Activated CD8-positive, alpha-beta T cell treated with anti-CD3 and anti-CD28 coated beads, Interleukin-2, amount 10 ng/mL, durations not matched to agents 7 days and 5 days (primary cell): Measurements from ENCODE around the gene C2CD4D. TPM values are rescaled to one million over a fixed set of nuclear protein-coding genes. Genes with fewer than 3 reads are reported as not detected.

Experiments
- ATAC-seq: fragments of 150-1000 bp; cut with Tn5 transposase; one replicate; pipeline ENCODE4 v1.10.0; 2021; ENCODE audit warnings: moderate library complexity
- CTCF ChIA-PET: fragments of 350-600 bp; sonication (Branson Sonifier 250); formaldehyde crosslinking; loops from one replicate; lab custom pipeline; 2021; ENCODE audit warnings: antibody characterized with exemption; lab: Charles Lee
- POLR2A ChIA-PET: fragments of 350-600 bp; sonication (Branson Sonifier 250); formaldehyde crosslinking; loops from one replicate; lab custom pipeline; 2021; ENCODE audit warnings: antibody characterized with exemption; lab: Charles Lee
- DNase-seq: peaks from one replicate; pipeline ENCODE4 v3.0.0-alpha.2; 2020
- H3K27ac Mint-ChIP-seq: one replicate; pipeline ENCODE4 v1.8.0; 2021; ENCODE audit warnings: mild to moderate bottlenecking, mixed read lengths
- H3K27me3 Mint-ChIP-seq: one replicate; pipeline ENCODE4 v1.8.0; 2021; ENCODE audit warnings: low read depth, mixed read lengths
- H3K36me3 Mint-ChIP-seq: one replicate; pipeline ENCODE4 v1.8.0; 2021; ENCODE audit warnings: low read depth, mixed read lengths
- H3K4me1 Mint-ChIP-seq: one replicate; pipeline ENCODE4 v1.8.0; 2021; ENCODE audit warnings: low read depth, mixed read lengths
- H3K4me3 Mint-ChIP-seq: one replicate; pipeline ENCODE4 v1.8.0; 2021; ENCODE audit warnings: mild to moderate bottlenecking, mixed read lengths
- H3K9me3 Mint-ChIP-seq: one replicate; pipeline ENCODE4 v1.8.0; 2022; ENCODE audit warnings: mixed read lengths; ENCODE audit not compliant: insufficient read depth
- total RNA-seq, 2 experiments: library from RNA; stranded (reverse); gene quantifications; one replicate each; pipeline ENCODE4 v1.2.3, GENCODE V29; 2021

The C2CD4D gene
- total RNA-seq, 2 experiments from 2014 or later, result 0.23 to 0.26 TPM

DNA sequence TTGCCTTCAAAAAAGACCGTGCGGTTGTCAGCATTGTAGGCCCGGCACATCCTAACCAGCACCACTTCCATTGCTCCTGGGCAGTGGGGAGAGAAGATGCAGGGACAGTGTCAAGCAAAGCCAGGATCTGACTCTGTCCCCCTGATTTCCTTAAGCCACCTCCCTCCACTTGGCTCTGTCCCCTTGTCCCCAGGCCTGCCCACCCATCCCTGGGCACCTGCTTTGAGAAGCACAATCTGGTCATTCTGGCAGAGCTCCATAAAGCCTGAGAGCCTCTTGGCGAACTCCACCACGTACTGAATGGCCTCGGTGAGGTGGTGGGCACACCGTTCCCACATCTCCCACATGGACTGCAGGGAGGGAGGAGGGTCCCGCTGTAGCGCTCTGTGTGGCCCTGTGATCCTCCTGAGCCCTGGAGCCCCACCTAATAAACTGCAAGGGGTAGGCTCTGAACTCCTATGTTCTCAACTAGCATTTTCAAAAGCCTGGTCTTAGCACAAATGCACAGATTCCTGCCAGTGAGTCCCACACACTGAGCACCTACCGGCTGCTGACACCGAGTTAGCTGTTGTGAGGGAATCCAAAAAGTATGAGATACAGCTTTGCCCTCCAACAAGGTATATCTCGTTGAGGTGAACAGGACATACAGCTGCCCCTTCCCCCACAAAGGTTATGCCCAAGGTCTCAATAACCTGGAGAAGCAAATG, 26.2 kb downstream of the C2CD4D start:
- CTCF ChIA-PET, result interaction anchor here (1.1 kb wide), 1 partner anchor 24 kb away, joined by 3 read pairs; no protein-coding TSS in a partner anchor

DNA sequence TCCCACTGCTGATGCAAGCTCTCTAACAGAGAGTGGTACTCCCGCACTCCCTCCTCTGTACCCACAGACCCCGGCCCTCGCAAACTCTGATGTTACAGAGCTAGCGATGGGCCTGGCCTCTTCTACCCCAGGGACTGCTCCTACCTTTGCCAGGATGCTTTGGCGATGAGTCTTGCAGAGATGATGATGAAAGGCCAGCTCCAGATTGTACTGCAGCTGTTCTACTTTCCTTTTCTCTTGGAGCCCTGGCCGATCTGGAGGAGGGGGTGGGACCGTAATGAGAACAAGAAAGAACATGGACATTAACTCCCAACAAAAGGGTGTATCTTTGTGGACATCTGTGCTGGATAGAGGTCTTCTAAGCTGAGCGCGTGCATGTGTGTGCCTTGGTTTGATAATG, 28.4 kb downstream of the C2CD4D start:
- ChIA-PET POLR2A (interaction anchor here (0.5 to 1.0 kb wide), 2 partner anchors 9 to 128 kb away, joined by 3 read pairs; no protein-coding TSS in a partner anchor), CTCF (interaction anchor here (1.8 kb wide), 1 partner anchor 10 kb away, joined by 7 read pairs; no protein-coding TSS in a partner anchor)
- Mint-ChIP-seq H3K27me3 (peaks cover 19% of the 10 kb centered on the region), H3K4me1 (peaks cover 27% of the 10 kb centered on the region), H3K4me3 (no peak overlapping the region), H3K36me3 (no peaks in the 10 kb centered on the region), H3K27ac (no peak overlapping the region), H3K9me3 (no peaks in the 10 kb centered on the region)
- ATAC-seq, result no peak
- no peak for DNase-seq

More for the DNA sequence above, 26.2 kb downstream of the C2CD4D start:
- H3K27me3 Mint-ChIP-seq, result peaks cover 11% of the 10 kb centered on the region
- no peaks in the 10 kb centered on the region for H3K36me3 Mint-ChIP-seq
- H3K4me3 Mint-ChIP-seq, result no peak overlapping the region
- H3K9me3 Mint-ChIP-seq, result no peaks in the 10 kb centered on the region
- H3K27ac Mint-ChIP-seq, result no peak overlapping the region
- POLR2A ChIA-PET, result no interaction called here
- ATAC-seq (no peak), DNase-seq (no peak)
- peaks cover 38% of the 10 kb centered on the region for H3K4me1 Mint-ChIP-seq

DNA sequence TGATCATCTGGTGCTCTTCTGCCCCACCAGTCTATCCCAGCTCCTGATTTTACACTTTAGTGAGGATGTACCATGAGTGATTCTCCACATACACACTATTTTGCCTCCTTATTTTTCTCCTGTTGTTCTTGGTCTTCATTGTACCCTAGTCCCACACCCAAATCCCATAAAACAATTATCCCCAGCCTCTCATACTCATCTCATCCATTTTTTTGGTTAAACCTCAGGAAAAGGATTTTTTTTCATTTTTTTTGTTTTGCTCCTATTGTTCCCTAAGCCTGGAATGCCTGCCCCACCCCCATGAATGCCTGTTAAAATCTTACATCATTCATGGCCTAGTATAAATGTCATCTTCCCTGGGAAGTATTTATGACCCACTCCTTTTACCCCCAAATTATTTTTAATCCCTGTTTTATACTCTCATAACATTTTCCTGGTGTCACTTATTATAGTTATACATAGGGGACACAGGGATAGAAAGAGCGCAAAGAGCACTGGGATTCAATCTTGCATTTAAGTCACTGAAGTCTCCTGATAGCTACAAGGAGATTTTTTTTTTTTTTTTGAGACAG, 29.5 kb downstream of the C2CD4D start:
- H3K27ac Mint-ChIP-seq, result no peak overlapping the region
- CTCF ChIA-PET, result no interaction called here

DNA sequence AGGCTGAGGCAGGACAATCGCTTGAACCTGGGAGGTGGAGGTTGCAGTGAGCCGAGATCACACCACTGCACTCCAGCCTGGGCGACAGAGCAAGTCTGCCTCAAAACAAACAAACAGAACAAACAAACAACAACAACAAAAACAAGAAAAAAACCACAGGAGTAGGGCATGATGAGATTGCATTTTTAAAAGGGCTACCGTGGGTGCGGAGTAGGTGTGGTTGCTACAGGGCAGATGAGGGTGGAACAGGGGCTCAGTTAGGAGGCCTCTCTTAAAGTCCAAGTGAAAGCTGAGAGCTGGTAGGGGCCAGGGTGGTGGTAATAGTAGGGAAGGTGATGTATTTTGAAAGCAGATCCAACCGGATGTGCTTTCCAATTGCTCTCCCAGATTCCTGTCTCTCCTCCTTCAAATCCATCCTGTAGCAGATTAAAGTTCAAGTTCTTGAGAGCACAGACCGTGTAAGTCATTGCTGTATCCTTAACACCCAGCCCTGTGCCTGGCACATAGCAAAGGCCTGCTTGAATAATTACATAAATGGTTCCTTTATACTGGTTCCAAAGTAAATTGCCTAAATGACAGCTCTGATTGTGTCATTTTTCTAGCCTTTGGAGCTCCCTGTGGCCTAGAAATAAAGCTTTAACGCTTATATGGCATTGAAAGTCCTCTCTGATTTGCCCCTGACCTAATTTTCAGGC, 30.2 kb downstream of the C2CD4D start:
- Mint-ChIP-seq H3K9me3 (no peaks in the 10 kb centered on the region), H3K4me1 (peaks cover 9% of the 10 kb centered on the region), H3K27ac (no peak overlapping the region), H3K27me3 (peaks cover 19% of the 10 kb centered on the region), H3K36me3 (no peaks in the 10 kb centered on the region), H3K4me3 (no peak overlapping the region)
- POLR2A ChIA-PET, result interaction anchor here (1.0 kb wide), 1 partner anchor 11 kb away, joined by 3 read pairs; no protein-coding TSS in a partner anchor
- CTCF ChIA-PET, result no interaction called here
- ATAC-seq, result no peak
- DNase-seq, result no peak

More for the DNA sequence above, 29.5 kb downstream of the C2CD4D start:
- Mint-ChIP-seq H3K36me3 (no peaks in the 10 kb centered on the region), H3K27me3 (peaks cover 19% of the 10 kb centered on the region), H3K4me1 (peaks cover 15% of the 10 kb centered on the region), H3K4me3 (no peak overlapping the region), H3K9me3 (no peaks in the 10 kb centered on the region)
- no peak for DNase-seq
- POLR2A ChIA-PET, result interaction anchor here (1.0 kb wide), 1 partner anchor 11 kb away, joined by 3 read pairs; no protein-coding TSS in a partner anchor
- no peak for ATAC-seq

DNA sequence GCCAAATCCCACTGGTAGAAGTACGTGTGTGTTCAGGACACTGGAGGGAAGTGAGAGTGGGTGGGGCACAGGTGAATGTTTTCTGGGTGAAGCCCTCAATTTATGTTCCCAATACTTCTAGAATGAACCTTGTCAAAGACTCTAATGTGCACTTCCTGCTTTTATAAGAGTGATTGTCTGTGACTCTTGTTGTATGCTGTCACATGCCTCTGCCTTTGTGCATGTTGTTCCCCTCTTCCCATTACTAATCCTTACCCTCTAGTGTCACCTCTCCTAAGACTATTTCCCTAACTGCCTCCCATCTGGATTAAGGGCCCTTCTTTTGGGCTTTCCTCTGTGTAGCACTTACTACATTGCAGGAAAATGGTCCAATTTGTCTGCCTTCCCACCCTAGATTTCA, 31.9 kb downstream of the C2CD4D start:
- Mint-ChIP-seq H3K36me3 (no peaks in the 10 kb centered on the region), H3K27me3 (peaks cover 19% of the 10 kb centered on the region), H3K4me1 (peaks cover 5% of the 10 kb centered on the region), H3K27ac (no peak overlapping the region), H3K9me3 (no peaks in the 10 kb centered on the region), H3K4me3 (no peak overlapping the region)
- POLR2A ChIA-PET, result no interaction called here
- CTCF ChIA-PET, result interaction anchor here (0.8 to 0.9 kb wide), 2 partner anchors 29 to 214 kb away, joined by 3 to 6 read pairs; no protein-coding TSS in a partner anchor
- ATAC-seq (no peak), DNase-seq (no peak)

DNA sequence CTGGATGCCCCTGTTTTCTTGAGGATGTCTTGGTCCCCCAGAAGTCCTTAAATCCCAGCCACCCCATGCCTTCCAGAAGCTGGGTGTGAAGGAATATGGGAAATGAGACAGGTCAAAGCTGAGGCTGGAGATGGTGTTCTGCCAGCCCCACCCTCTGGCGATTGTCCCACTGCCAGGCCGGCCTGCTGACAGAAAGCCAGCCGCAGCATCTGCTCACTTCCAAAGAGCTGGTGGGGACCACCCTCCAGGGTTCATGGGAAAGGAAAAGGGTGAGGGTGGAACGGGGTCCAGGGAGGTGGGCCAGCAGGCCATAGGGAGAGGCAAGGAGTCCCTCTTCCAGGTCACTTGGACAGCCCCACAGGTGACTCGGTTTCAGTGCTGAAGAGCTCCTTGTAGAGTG, 32.5 kb downstream of the C2CD4D start:
- Mint-ChIP-seq H3K36me3 (no peaks in the 10 kb centered on the region), H3K4me3 (no peak overlapping the region)
- CTCF ChIA-PET, result interaction anchor here (0.8 to 1.3 kb wide), 3 partner anchors 18 to 29 kb away, joined by 3 to 6 read pairs (median 4); no protein-coding TSS in a partner anchor

DNA sequence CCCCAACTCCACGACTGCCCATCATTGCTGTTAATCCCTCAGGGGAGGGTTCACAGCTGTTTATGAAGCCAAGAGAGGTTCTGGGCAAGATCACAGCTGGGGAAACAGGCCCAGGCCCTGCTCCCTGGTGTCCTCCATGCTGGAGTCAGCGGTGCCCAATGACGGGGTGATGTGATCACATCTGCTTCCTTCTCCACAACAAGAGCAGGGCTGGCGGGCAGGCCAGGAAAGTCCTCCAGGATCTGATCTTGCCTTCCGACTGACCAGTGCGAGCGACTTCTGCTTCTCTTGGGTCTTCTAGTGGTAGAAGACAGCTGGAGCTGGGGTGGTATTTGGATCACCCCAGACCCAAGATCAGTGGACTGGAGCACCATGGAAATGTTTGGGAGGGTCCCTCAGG, 33.5 kb downstream of the C2CD4D start:
- ATAC-seq (no peak), DNase-seq (no peak)
- POLR2A ChIA-PET, result interaction anchor here (0.6 kb wide), 1 partner anchor 72 kb away, joined by 3 read pairs; no protein-coding TSS in a partner anchor
- Mint-ChIP-seq H3K9me3 (no peaks in the 10 kb centered on the region), H3K4me3 (no peak overlapping the region), H3K27ac (no peak overlapping the region), H3K27me3 (peaks cover 16% of the 10 kb centered on the region), H3K4me1 (no peaks in the 10 kb centered on the region), H3K36me3 (no peaks in the 10 kb centered on the region)
- CTCF ChIA-PET, result interaction anchor here (1.1 to 1.3 kb wide), 2 partner anchors 17 to 24 kb away, joined by 3 to 4 read pairs; no protein-coding TSS in a partner anchor

More for the DNA sequence above, 32.5 kb downstream of the C2CD4D start:
- no peaks in the 10 kb centered on the region for H3K9me3 Mint-ChIP-seq
- H3K27me3 Mint-ChIP-seq, result peaks cover 19% of the 10 kb centered on the region
- POLR2A ChIA-PET, result no interaction called here
- H3K27ac Mint-ChIP-seq, result no peak overlapping the region
- no peak for ATAC-seq
- no peaks in the 10 kb centered on the region for H3K4me1 Mint-ChIP-seq
- DNase-seq, result no peak

DNA sequence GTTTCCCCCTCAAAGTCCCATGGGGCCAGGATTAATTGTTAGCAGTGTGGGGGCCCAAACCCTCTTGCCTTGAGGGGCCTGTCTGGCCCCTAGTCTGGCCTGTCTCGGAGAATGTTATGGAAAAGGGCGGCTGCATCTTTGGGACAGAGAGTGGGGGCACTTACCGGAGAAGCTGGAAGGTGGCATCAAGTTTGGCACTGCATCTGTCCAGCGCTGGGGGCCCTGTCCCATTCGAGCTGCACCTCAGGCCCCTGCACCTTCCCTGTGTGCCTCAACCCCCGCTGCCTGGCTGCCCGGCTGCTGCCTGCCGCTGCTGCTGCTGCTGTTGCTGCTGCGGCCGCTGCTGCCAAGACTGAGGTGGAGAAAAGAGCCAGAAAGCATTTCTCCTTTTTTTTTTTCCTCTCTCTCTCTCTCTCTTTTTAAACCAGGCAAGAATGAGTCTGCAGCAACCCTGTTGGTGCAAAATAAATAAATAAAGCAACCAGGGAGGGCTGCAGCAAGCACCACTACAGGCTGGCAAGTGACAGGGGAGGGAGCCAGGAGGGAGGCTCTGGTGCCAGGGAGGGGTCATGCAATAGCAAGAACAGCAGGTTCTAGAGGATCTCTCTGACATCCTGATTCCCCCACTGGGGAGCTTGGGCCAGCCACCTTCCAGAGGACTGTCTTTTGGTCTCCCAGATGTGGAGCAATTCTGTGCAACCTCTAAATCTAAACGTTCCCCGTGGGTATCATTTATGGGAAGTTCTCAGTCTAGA, 34.4 kb downstream of the C2CD4D start, which contains the start of gene LINGO4:
TSS of gene LINGO4 (minus strand) at position 354 of the 755 bp plus-strand sequence. CDS start 2,715 bp downstream, outside the sequence.
- H3K4me1 Mint-ChIP-seq, result peaks cover 5% of the 10 kb centered on the region

DNA sequence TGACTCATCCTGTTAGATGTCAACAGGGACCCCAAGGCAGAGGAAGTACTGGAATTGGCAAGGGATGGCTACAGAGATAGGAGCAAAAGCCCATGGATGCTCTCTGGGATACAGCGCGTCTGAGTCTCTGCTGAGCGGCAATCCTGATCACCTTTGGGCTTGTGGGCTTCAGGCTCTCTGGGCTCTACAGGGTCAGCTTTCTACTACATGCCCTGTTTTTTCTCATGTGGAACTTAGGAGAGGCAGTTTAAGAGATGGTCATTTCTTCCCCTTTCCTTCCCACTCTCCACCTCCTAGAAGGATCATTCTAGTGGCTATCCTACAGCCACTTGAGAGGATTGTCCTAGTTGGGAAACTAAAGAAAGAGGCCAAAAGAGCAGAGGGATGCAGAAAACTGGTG, 35.7 kb downstream of the C2CD4D start:
- peaks cover 6% of the 10 kb centered on the region for H3K4me1 Mint-ChIP-seq
- no peak overlapping the region for H3K27ac Mint-ChIP-seq
- H3K27me3 Mint-ChIP-seq, result peaks cover 17% of the 10 kb centered on the region
- H3K9me3 Mint-ChIP-seq, result no peaks in the 10 kb centered on the region
- POLR2A ChIA-PET, result no interaction called here
- no peaks in the 10 kb centered on the region for H3K36me3 Mint-ChIP-seq
- CTCF ChIA-PET, result no interaction called here
- ATAC-seq, result no peak
- no peak for DNase-seq
- H3K4me3 Mint-ChIP-seq, result no peak overlapping the region

More for the DNA sequence above, 34.4 kb downstream of the C2CD4D start, which contains the start of gene LINGO4:
- DNase-seq (no peak), ATAC-seq (no peak)
- Mint-ChIP-seq H3K4me3 (no peak within 1 kb of the TSS), H3K27me3 (peaks cover 17% of the 10 kb centered on the region), H3K9me3 (no peaks in the 10 kb centered on the region), H3K36me3 (no peaks in the 10 kb centered on the region), H3K27ac (no peak within 1 kb of the TSS)
- ChIA-PET POLR2A (interaction anchor here (0.6 kb wide), 1 partner anchor 73 kb away, joined by 3 read pairs; no protein-coding TSS in a partner anchor), CTCF (no interaction called here)

DNA sequence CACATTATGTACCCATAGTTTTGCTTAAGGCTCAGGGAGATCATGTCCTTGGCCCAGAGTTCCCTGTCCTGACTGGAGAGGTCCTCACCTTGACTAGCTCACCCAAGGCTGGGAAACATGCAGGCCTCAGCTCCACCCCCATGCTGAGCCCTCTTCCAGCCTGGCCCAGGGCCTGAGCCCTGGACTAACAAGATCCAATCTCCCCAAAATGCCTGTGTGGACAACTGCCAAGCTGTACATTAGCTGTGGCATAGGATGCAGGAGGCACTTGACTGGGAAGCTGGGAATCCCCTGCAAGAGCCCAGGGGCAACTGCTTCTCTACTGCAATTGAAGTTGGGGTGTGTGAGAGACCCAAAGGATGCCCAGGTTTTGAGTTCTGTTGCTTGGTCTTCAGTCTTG, 36.5 kb downstream of the C2CD4D start:
- Mint-ChIP-seq H3K4me1 (peaks cover 6% of the 10 kb centered on the region), H3K27me3 (peaks cover 13% of the 10 kb centered on the region), H3K36me3 (no peaks in the 10 kb centered on the region), H3K9me3 (no peaks in the 10 kb centered on the region), H3K27ac (no peak overlapping the region), H3K4me3 (no peak overlapping the region)
- CTCF ChIA-PET, result interaction anchor here (1.1 kb wide), 1 partner anchor 18 kb away, joined by 3 read pairs; no protein-coding TSS in a partner anchor
- POLR2A ChIA-PET, result interaction anchor here (0.6 kb wide), 1 partner anchor 13 kb away, joined by 3 read pairs; the partner anchor contains the start of gene TDRKH
- ATAC-seq (no peak), DNase-seq (no peak)

DNA sequence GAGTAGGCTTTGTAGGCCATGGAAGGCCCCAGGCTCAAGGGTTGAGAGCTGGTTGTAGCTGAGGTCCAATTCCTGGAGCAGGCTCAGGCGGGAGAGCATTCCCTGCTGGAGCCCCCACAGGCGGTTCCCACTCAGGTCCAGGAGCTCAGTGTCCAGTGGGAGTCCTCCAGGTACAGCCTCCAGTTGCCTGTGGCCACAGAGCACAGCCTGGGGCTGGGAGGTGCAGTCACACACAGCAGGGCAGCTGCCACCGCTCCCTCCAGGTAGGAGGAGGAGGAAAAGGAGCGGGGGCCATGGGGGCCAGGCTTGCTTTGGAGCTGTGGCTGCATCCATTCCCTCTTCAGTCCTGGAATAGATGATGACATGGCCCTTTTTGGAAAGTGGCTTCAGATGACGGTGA, 37.2 kb downstream of the C2CD4D start:
- no peak for DNase-seq
- ChIA-PET CTCF (interaction anchor here (1.1 kb wide), 1 partner anchor 19 kb away, joined by 3 read pairs; no protein-coding TSS in a partner anchor), POLR2A (no interaction called here)
- Mint-ChIP-seq H3K4me1 (peaks cover 6% of the 10 kb centered on the region), H3K9me3 (no peaks in the 10 kb centered on the region), H3K4me3 (no peak overlapping the region), H3K36me3 (no peaks in the 10 kb centered on the region), H3K27ac (no peak overlapping the region), H3K27me3 (peaks cover 11% of the 10 kb centered on the region)
- no peak for ATAC-seq
